ENCODE data around the gene ISL2. TPM values are rescaled to one million over a fixed set of nuclear protein-coding genes. Genes with fewer than 3 reads are reported as not detected.

The ISL2 gene
- total and polyA plus RNA-seq, 2 experiments from 2014 or later = not detected

DNA sequence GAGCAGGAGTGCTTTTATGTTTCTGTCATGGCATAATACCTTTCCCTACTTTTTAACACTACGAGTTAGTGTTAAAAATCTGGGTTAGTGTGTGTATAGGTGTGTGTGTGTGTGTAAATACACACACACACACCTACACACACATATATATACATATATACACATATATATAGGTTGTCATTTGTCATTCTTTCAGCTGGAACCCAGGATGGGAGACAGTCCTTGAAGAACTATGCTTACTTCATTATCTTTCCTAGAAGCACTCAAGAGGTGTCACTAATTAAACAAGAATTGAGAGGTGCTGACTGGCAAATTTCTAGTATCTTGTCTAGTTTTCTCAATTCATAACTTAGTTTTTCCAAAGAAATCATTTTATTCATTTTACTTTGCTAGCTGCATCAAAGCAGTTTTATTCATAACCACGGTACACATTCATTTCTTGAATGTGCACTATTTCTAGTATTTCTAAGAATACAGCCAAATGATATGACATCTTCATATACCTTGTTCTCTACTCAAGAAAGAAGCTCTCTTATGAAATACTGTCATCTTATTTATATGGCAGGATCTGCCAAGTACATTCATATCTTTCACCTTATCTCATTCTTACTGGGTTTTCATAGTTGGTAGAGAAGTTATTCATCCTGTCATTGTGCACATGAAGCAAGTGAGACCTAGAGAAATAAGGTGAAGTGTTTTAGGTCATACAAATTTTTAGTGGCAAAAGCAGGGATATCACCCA is 46.6 kb downstream of the ISL2 start:
- Histone ChIP-seq H3K27me3 (no peaks in the 10 kb centered on the region), H3K9me3 (ENCODE audit: low read depth) (no peaks in the 10 kb centered on the region), H3K36me3 (peaks cover 2% of the 10 kb centered on the region), H3K4me3 (no peak overlapping the region), H3K27ac (no peak overlapping the region), H3K4me1 (ENCODE audit: low read depth) (no peaks in the 10 kb centered on the region)
- TF ChIP-seq, protein P1, sequence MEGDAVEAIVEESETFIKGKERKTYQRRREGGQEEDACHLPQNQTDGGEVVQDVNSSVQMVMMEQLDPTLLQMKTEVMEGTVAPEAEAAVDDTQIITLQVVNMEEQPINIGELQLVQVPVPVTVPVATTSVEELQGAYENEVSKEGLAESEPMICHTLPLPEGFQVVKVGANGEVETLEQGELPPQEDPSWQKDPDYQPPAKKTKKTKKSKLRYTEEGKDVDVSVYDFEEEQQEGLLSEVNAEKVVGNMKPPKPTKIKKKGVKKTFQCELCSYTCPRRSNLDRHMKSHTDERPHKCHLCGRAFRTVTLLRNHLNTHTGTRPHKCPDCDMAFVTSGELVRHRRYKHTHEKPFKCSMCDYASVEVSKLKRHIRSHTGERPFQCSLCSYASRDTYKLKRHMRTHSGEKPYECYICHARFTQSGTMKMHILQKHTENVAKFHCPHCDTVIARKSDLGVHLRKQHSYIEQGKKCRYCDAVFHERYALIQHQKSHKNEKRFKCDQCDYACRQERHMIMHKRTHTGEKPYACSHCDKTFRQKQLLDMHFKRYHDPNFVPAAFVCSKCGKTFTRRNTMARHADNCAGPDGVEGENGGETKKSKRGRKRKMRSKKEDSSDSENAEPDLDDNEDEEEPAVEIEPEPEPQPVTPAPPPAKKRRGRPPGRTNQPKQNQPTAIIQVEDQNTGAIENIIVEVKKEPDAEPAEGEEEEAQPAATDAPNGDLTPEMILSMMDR (IDR thresholded peaks at IDR 0.05; ENCODE audit: low read depth, low read length) = no peak
- DNase-seq (ENCODE audit: low read depth in 1 of 2, low spot score in 1 of 2) = no peak

DNA sequence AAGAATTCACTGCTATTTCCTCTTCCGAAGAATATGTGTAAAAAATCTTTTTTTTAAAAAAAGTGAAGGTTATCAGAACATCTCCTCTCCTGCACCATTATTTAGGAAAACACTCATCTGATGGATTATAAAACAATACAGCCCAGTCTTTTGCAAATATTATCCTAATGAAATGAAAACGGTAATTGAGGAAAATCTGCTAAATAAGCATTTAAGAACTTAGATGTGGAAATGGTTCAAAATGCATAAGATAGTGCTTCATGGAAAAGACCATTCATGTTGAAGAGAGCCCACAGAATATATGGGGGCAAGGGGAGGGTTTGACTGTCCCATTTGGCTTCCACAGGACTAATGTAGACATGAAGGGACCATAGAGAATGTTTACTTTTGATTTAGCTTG is 47.8 kb downstream of the ISL2 start:
- no peaks in the 10 kb centered on the region for H3K9me3 ChIP-seq (ENCODE audit: low read depth)
- no peak for DNase-seq (ENCODE audit: low read depth in 1 of 2, low spot score in 1 of 2)
- H3K27ac ChIP-seq = no peak overlapping the region
- H3K36me3 ChIP-seq = peaks cover 2% of the 10 kb centered on the region
- TF ChIP-seq, protein P1 (IDR thresholded peaks at IDR 0.05; ENCODE audit: low read depth, low read length) = no peak
- no peak overlapping the region for H3K4me3 ChIP-seq
- H3K27me3 ChIP-seq = no peaks in the 10 kb centered on the region
- no peaks in the 10 kb centered on the region for H3K4me1 ChIP-seq (ENCODE audit: low read depth)

DNA sequence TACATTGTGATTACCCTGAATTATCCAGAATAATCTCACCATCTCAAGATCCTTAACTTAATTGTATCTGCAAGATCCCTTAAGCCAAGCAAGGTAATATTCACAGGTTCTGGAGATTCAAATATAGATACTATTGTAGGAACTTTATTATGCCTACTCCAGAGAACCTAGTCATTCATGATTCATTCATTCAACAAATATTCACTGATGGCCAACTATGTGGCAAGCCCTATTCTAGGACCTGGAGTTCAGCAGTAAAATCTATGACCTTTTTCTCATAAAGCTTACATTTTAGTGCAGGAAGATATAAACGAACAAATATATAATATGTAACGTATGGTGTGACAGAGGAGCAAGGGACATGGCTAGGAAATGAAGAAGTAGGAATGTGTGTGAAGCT is 49.6 kb downstream of the ISL2 start:
- Histone ChIP-seq H3K36me3 (no peaks in the 10 kb centered on the region), H3K4me1 (ENCODE audit: low read depth) (no peaks in the 10 kb centered on the region), H3K27me3 (no peaks in the 10 kb centered on the region), H3K27ac (no peak overlapping the region), H3K9me3 (ENCODE audit: low read depth) (no peaks in the 10 kb centered on the region), H3K4me3 (no peak overlapping the region)
- TF ChIP-seq, protein P1 (IDR thresholded peaks at IDR 0.05; ENCODE audit: low read depth, low read length) = no peak
- no peak for DNase-seq (ENCODE audit: low read depth in 1 of 2, low spot score in 1 of 2)

DNA sequence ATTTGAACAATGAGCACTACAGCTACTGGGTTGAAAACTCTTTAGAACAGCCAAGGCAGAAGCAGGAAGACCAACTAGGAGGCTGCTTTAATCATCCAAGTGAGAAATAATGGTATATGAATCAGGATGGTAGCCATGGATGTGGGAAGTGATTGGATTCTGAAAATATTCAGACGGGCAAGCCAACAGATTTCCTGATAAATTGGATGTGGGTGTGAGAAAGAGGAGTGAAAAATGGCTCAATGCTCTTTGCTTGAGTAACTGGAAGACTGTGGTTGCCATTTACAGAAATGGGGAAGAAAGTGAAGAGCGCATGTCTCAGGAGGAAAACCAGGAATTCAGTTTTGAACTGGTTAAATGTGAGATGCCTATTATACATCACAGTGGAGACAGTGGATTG is 50.4 kb downstream of the ISL2 start:
- TF ChIP-seq, protein P1 (IDR thresholded peaks at IDR 0.05; ENCODE audit: low read depth, low read length) = no peak
- no peak for DNase-seq (ENCODE audit: low read depth in 1 of 2, low spot score in 1 of 2)
- no peak overlapping the region for H3K27ac ChIP-seq
- H3K4me3 ChIP-seq = no peak overlapping the region
- H3K4me1 ChIP-seq (ENCODE audit: low read depth) = no peaks in the 10 kb centered on the region
- no peaks in the 10 kb centered on the region for H3K36me3 ChIP-seq
- H3K9me3 ChIP-seq (ENCODE audit: low read depth) = no peaks in the 10 kb centered on the region
- H3K27me3 ChIP-seq = no peaks in the 10 kb centered on the region

DNA sequence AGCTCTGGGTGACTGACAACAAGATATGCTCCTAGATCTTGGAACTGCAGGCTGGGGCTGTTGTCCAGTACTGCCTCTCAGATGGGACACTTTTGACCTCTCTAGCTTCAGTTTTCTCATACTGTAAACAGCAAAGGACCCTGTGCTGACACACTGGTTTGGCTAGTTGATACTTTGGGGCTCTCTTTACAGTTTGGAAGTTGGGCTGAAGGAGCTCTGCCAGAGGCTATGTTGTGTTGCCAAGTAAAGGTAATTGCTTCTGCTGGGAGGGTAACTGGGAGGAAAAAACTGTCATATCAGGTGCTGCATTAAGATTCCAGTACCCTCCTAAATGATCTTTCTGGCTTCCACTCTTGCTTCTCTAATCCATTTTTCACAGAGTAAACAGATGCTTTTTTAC is 54.0 kb downstream of the ISL2 start:
- TF ChIP-seq, protein P1 (IDR thresholded peaks at IDR 0.05; ENCODE audit: low read depth, low read length) = no peak
- Histone ChIP-seq H3K36me3 (no peaks in the 10 kb centered on the region), H3K4me3 (no peak overlapping the region), H3K27me3 (no peaks in the 10 kb centered on the region), H3K9me3 (ENCODE audit: low read depth) (no peaks in the 10 kb centered on the region), H3K27ac (no peak overlapping the region), H3K4me1 (ENCODE audit: low read depth) (no peaks in the 10 kb centered on the region)
- no peak for DNase-seq (ENCODE audit: low read depth in 1 of 2, low spot score in 1 of 2)
